Neutrophil (primary cell): ENCODE data around the gene RPS6KB2.
A peak's percentile ranks its signal among the peaks of the same experiment; 100 is the strongest.

Experiments used
- H3K27ac ChIP-seq: fragments of 200-600 bp; sonication (generic); 2 replicates; pipeline ENCODE4 v1.5.1; 2016; ENCODE audit warnings: mild to moderate bottlenecking, moderate library complexity
- H3K27me3 ChIP-seq: fragments of 200-600 bp; sonication (generic); 2 replicates; pipeline ENCODE4 v1.6.0; 2016; ENCODE audit warnings: mild to moderate bottlenecking
- H3K36me3 ChIP-seq: fragments of 200-600 bp; sonication (generic); 2 replicates; pipeline ENCODE4 v1.5.1; 2017
- H3K4me1 ChIP-seq, 2 experiments: fragments of 200-600 bp in 1 of 2; sonication (generic) in 1 of 2; 1 replicate in 1 of 2; 2 replicates in 1 of 2; pipeline versions ENCODE4 v1.5.1 to v1.6.1; 2013 to 2016; ENCODE audit warnings: low read depth in 1 of 2, low read length in 1 of 2, mild to moderate bottlenecking in 1 of 2, moderate library complexity in 1 of 2; ENCODE audit not compliant: control insufficient read depth in 1 of 2, insufficient read depth in 1 of 2
- H3K4me3 ChIP-seq, 2 experiments: fragments of 200-600 bp in 1 of 2; sonication (generic) in 1 of 2; 1 replicate in 1 of 2; 2 replicates in 1 of 2; pipeline ENCODE4 v1.5.1; 2013 to 2016; ENCODE audit warnings: low read depth in 1 of 2, low read length in 1 of 2, mild to moderate bottlenecking in 1 of 2, moderate library complexity in 1 of 2
- H3K9me3 ChIP-seq: fragments of 200-600 bp; sonication (generic); 2 replicates; pipeline ENCODE4 v1.5.1; 2016
- CTCF ChIP-seq: fragments of 200-600 bp; sonication (generic); IDR thresholded peaks from 2 replicates; pipeline ENCODE4 v1.5.1; 2016; ENCODE audit warnings: antibody characterized with exemption

Gene RPS6KB2

GRCh38 chr11:67382276-67383136 lies 45.8 kb upstream of the RPS6KB2 start:
- peak; percentile 97 for TF ChIP-seq CTCF
- Histone ChIP-seq H3K27ac (peak overlapping the region; percentile 84), H3K27me3 (peaks cover 4% of the 10 kb centered on the region), H3K4me3 (peak overlapping the region in 1 of 2 experiments; percentile 10), H3K36me3 (no peaks in the 10 kb centered on the region), H3K9me3 (no peaks in the 10 kb centered on the region), H3K4me1 (peaks cover 41% of the 10 kb centered on the region in 2 experiments)

GRCh38 chr11:67384851-67385366 lies 43.4 kb upstream of the RPS6KB2 start:
- TF ChIP-seq CTCF = no peak
- H3K27me3 ChIP-seq = peaks cover 4% of the 10 kb centered on the region
- H3K9me3 ChIP-seq = no peaks in the 10 kb centered on the region
- peaks cover 26 to 32% of the 10 kb centered on the region in 2 experiments for H3K4me1 ChIP-seq
- H3K36me3 ChIP-seq = no peaks in the 10 kb centered on the region
- no peak overlapping the region for H3K27ac ChIP-seq
- H3K4me3 ChIP-seq = no peak overlapping the region

GRCh38 chr11:67387069-67387468 lies 41.2 kb upstream of the RPS6KB2 start:
- H3K27me3 ChIP-seq = peaks cover 4% of the 10 kb centered on the region
- no peaks in the 10 kb centered on the region for H3K36me3 ChIP-seq
- H3K4me3 ChIP-seq = no peak overlapping the region
- no peak for TF ChIP-seq CTCF
- no peak overlapping the region for H3K27ac ChIP-seq
- peaks cover 21 to 22% of the 10 kb centered on the region in 2 experiments for H3K4me1 ChIP-seq
- no peaks in the 10 kb centered on the region for H3K9me3 ChIP-seq

- no peaks in the 10 kb centered on the region for H3K36me3 ChIP-seq
- peaks cover 4% of the 10 kb centered on the region for H3K27me3 ChIP-seq
- H3K4me1 ChIP-seq = peaks cover 21 to 22% of the 10 kb centered on the region in 2 experiments
- no peak overlapping the region for H3K27ac ChIP-seq
- H3K9me3 ChIP-seq = no peaks in the 10 kb centered on the region
- no peak overlapping the region for H3K4me3 ChIP-seq
- TF ChIP-seq CTCF = no peak
Observed at GRCh38 chr11:67387518-67387917, 40.8 kb upstream of the RPS6KB2 start.

GRCh38 chr11:67389477-67389876 lies 38.8 kb upstream of the RPS6KB2 start:
- TF ChIP-seq CTCF = peak; percentile 55
- Histone ChIP-seq H3K27ac (no peak overlapping the region), H3K4me3 (no peak overlapping the region), H3K9me3 (no peaks in the 10 kb centered on the region), H3K4me1 (peaks cover 21 to 28% of the 10 kb centered on the region in 2 experiments), H3K36me3 (peaks cover 4% of the 10 kb centered on the region), H3K27me3 (peaks cover 4% of the 10 kb centered on the region)
